Sciatic nerve (tissue), 2 donors: Measurements from ENCODE around the gene CCDC92. TPM values are rescaled to one million over a fixed set of nuclear protein-coding genes. Genes with fewer than 3 reads are reported as not detected.

Experiments
- ATAC-seq: fragments of 200-7000 bp; cut with Tn5 transposase; one replicate; pipeline ENCODE4 v1.9.1; 2020; ENCODE audit warnings: mild to moderate bottlenecking, moderate library complexity
- DNase-seq: peaks from one replicate; pipeline ENCODE4 v3.0.0-alpha.2; 2020; ENCODE audit warnings: low spot score
- intact Hi-C: fragments of 100-400 bp; cut with DNase I; formaldehyde crosslinking; loops from one replicate; pipeline ENCODE4 v1.14.2; 2022
- total RNA-seq: library from RNA; stranded (reverse); fragmentation: NEBNext Ultra II Directional; extraction: Animal tissue kit (Norgen Biotek cat#: 25700); gene quantifications from one replicate; pipeline ENCODE4 v1.2.1, GENCODE V29; 2021
- donor health status: DM: no; HTN: no; CAD: no.
- donor health status: DM: no; HTN: no; CAD: no.

CCDC92 gene
- total RNA-seq, 1 donor from 2014 or later = 49.2 TPM

GRCh38 chr12:123984903-123985302 lies 12.3 kb upstream of the CCDC92 start:
- intact Hi-C loops = no loop called here
- DNase-seq (no peak), ATAC-seq (no peak)

- DNase-seq (no peak), ATAC-seq (peak; percentile 85)
- intact Hi-C loops = no loop called here
These were observed 11.3 kb upstream of the CCDC92 start for GRCh38 chr12:123983822-123984485.

GRCh38 chr12:123982269-123982668 lies 9.6 kb upstream of the CCDC92 start:
- no peak for DNase-seq
- intact Hi-C loops = no loop called here
- no peak for ATAC-seq

DNA sequence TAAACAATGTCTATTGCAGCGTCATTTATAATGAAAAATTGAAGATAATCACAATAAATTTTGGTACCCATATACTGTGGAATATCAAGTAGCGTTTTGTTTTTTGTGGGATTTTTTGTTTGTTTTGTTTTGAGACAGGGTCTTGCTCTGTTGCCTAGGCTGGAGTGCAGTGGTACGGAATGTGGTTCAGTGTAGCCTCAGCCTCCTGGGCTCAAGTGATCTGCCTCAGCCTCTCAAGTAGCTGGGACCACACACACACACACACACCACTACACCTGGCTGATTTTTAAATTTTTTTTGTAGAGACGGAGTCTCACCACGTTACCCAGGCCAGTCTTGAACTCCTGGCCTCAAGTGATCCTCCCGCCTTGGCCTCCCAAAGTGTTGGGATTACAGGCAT lies 6.9 kb upstream of the CCDC92 start:
- no peak for ATAC-seq
- intact Hi-C loops = loop anchor here (10.0 kb wide), 1 partner anchor 75 kb away; no protein-coding TSS in a partner anchor
- no peak for DNase-seq

GRCh38 chr12:123976227-123976826 lies 3.7 kb upstream of the CCDC92 start:
- ATAC-seq (no peak), DNase-seq (no peak)
- intact Hi-C loops = loop anchor here (10.0 kb wide), 1 partner anchor 72 kb away; no protein-coding TSS in a partner anchor

DNA sequence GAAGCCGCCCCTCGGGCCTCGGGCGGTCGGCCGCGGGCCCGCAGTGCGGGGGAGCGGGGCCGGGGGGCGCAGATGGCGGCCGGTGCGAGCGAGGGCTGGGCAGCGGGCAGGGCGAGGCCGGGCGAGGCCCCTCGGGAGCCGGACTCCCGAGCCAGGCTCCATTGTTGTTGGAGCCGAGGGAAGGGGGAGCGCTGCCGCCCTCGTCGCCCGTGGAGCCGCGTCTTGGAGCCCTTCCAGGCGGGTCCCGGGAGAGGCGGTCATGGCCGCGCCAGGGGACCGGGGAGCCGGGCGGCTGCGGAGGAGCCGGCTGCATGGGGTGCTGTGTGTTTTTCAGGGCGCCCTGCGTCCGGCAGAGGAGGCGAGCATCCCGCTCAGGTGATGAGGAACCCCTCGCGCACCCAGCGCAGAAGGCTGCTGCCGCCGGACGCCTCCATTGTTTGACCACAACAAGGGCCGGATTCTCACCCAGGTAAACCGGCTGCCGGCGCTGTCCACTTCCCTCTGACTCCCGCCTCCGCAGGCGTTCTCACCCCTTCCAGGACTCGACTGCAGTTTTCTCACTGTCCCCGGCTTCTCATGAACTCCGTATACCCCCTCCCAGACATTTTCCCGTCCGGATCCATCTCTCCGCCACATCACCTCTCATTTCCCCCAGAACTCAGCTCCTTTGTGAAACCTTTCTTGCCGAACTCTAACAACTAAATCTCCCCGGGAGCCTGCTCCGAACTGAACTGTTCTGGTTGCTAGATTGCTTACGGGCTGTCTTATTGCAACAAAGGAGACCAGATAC lies 1.1 kb upstream of the CCDC92 start:
- ATAC-seq (no peak), DNase-seq (peak; percentile 71)
- intact Hi-C loops = loop anchor here (10.0 kb wide), 1 partner anchor 69 kb away; no protein-coding TSS in a partner anchor

DNA sequence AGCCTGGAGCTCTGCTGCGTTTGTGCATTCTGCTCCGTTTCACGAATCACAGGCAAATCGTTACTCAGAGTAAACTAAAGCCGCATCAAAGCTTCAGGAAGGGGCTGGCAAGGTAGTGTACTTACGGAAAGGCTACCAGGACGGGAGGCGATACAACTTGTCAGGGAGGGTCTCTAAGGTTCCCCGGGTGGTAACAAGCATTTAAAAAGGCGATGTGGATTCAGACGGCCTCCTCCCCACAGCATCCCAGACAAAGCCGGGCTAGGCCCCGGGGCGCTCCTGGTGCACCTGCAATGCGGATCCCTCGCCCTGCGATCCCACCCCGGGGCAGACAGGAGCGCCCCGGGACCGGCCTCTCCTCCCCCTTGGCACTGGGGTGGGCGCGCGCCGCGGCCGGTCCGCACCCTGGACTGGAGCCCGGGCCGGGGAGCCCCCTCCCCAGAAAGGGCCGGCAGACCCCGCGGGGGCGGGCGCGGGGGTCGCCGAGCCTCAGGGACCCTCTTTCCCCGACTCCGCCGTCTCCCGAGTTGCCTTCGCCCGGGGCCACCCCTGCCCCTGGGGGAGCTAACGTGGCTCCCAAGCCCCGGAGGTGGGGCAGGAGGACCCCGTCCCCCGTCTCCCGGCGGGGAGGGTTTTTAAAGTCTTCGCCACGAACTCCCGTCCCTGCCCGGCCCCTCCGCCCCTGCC lies 718 bp downstream of the CCDC92 start:
- peak; percentile 35 for ATAC-seq
- DNase-seq = peak; percentile 64
- intact Hi-C loops = loop anchor here (10.0 kb wide), 1 partner anchor 67 kb away; no protein-coding TSS in a partner anchor

DNA sequence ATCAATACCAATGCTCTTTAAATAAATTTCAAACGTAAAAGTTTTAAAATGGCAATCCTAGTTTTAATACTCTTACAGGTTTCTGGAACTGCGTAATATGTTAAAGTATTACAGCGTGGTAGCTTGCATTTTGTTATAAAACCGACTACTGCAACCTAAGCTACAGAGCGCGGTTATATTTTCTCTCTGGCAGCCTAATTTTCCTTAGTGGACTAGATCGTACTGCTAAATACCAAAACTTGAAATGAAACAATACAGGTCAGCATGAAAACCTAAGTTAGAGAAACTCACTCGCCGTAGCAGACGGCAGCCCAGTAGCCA lies 1.2 kb downstream of the CCDC92 start:
- intact Hi-C loops = loop anchor here (10.0 kb wide), 1 partner anchor 67 kb away; no protein-coding TSS in a partner anchor
- DNase-seq (no peak), ATAC-seq (no peak)

DNA sequence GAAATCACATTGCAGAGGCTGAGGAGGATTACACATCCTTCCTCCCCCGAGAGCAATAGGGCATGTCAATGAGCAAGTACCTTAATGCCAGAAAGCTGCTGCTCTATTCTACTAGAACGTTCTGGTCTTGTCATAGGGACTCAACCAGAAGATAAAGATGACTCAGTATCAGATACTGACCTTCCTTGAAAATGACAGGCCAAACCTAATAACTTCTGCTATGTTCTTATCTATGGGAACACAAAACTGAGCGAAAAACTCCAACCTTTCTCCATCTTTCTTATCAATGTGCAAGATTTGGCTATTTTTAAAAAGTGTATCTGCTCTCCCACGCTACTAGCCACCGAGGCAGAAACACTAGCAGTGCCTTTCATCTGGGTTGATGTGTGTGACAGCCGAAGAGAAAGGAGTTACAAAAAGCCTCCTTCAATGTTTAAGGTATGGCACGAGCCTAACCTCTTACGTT lies 5.5 kb downstream of the CCDC92 start:
- DNase-seq (no peak), ATAC-seq (no peak)
- intact Hi-C loops = no loop called here

DNA sequence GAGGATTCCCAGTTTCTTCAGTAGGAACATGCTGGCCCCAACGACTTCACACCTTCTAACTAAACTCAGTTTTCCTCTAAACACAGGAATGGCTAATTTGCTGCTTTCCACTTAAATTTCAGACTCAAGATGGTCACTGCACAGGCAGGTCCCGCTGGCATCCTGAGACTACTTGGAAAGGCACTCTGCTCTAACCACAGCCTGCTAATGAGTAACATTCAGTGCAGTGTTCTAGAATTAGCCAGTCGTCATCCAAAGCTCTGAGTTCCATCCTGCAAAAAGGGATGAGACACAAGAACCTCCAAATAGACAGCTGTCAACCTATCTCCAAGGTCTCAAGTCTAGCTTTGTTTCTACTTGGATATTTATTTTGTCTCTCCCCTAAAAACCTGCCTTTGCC lies 6.0 kb downstream of the CCDC92 start:
- intact Hi-C loops = no loop called here
- DNase-seq (no peak), ATAC-seq (no peak)

DNA sequence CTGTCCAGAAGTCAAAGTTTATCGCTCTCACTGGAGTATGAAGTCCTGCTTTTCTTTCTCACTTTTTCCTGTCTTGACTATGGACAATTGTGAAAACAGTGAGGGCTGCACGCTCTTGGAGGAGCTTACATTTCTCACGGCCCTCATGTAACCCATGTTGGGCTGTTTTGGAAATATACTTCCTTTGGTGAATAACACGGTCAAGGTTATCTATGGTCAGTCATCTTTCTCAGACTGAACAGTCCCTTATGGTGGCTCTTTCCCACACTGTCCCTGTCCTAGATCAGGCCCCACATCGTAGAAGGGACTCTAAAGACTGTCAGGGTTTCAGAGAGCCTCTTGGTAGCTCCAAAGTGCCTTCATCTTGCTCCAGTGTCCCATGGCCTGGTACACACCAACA lies 7.2 kb downstream of the CCDC92 start:
- intact Hi-C loops = no loop called here
- DNase-seq = no peak
- ATAC-seq = no peak

DNA sequence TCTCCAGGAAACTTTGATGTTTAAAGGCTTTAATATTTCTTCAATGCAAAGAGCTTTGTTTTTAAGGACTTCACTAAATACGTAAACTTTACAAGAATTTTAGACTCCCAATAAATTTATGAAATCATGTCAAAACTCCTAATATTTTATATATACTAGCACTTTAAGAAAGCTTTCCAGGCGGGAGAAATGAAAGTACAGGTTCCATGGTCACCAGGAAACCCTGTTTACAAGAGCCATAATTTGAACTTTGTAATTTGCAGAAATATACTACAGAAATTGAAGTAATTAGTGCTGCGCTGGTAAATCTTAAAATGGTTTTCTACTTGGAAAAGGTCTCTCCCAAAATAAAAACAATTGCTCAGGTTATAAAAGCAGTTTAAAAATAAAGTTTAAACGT lies 8.8 kb downstream of the CCDC92 start:
- no peak for DNase-seq
- intact Hi-C loops = no loop called here
- ATAC-seq = no peak

GRCh38 chr12:123962513-123962912 lies 10.1 kb downstream of the CCDC92 start:
- ATAC-seq = no peak
- no peak for DNase-seq
- intact Hi-C loops = no loop called here

GRCh38 chr12:123961585-123962345 lies 10.9 kb downstream of the CCDC92 start:
- no peak for ATAC-seq
- DNase-seq = no peak
- intact Hi-C loops = no loop called here

DNA sequence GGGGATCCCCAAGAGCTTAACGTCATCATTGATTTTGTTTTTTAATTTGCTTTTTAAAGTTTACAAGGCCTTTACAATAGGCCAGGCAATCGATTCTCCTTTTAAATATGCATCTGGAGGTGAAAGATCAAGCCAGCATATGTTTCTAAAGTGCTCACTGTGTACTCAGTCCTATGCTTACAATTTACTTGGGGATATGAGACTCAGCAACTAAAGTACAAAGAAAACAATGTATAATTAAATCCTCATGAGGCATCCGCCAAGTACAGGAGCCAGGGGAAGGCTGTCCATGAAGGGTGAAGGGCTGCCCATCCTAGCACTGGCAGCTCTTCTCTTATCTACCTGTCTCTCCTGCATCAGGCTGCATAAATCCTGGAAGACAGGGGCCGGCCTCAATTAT lies 11.8 kb downstream of the CCDC92 start:
- ATAC-seq (no peak), DNase-seq (no peak)
- intact Hi-C loops = no loop called here

DNA sequence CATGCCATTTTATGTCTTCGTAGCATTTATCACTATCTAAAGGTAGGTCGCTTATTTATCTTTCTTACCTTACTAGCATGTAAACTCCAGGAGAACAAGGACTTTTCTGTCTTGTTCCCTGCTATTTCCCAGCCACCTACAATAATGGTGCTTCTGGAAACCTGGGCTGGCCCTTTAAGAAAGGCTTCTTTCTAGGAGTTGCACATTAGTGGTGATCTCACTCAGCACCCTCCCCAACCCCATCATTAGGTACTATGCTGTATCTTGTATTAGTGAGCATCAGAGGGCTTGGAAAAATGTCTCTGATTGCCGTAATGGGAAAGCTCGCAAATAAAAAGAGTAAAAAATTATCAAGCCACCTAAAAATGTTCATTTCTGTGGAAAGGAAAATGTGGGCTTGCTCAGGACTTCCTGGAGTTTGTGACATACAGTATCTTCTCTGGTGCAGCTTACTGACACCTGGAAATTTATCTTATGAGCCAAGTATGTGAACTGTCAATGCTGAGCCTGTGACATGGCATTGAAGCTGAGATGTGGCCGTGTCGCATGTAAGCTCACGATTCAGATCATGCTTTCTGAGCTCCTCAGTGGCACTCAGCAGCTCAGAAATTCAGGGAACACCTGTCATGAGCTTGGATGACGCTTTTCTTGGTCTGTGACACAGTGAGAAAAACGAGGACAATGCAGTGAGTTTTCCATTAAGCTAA lies 12.4 kb downstream of the CCDC92 start:
- DNase-seq (no peak), ATAC-seq (no peak)
- intact Hi-C loops = no loop called here

DNA sequence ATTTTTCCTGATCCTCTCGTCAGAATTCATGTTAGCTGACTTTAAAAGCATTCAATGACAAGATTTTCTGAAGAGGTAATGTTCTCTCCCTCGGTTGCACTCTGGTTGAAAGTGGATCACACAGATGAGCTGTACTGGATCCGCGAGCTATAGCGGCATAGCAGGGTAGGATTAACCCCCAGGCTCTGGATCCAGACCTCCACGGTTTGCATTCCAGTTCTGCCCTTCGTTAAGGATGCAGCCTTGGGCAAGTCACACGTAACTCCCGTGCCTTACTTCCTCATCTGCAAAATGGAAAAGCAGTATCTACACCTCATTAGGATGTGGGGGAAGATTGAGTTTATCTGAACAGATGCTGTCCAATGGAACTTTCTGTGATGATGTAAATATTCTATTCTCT lies 13.8 kb downstream of the CCDC92 start:
- intact Hi-C loops = no loop called here
- no peak for ATAC-seq
- DNase-seq = no peak

GRCh38 chr12:123958462-123958861 lies 14.2 kb downstream of the CCDC92 start:
- ATAC-seq (no peak), DNase-seq (no peak)
- intact Hi-C loops = no loop called here
